Loucy (cell line): ENCODE data around the gene CYP3A5.

Experiments
- H2AFZ ChIP-seq: fragments of 200-600 bp; sonication (generic); 2 replicates; pipeline ENCODE4 v1.6.0; 2016; ENCODE audit warnings: antibody characterized with exemption, mild to moderate bottlenecking, low read length, moderate library complexity
- H3F3A ChIP-seq: fragments of 200-600 bp; 2 replicates; pipeline ENCODE4 v1.6.0; 2016; ENCODE audit warnings: antibody characterized with exemption, low read depth, mild to moderate bottlenecking
- H3K27me3 ChIP-seq: fragments of 200-600 bp; sonication (generic); 2 replicates; pipeline ENCODE4 v1.6.1; 2014; ENCODE audit warnings: low read length, mild to moderate bottlenecking; ENCODE audit not compliant: insufficient read depth, poor library complexity, severe bottlenecking
- H3K36me3 ChIP-seq: fragments of 200-600 bp; sonication (generic); 2 replicates; pipeline ENCODE4 v1.6.1; 2016; ENCODE audit warnings: low read length; ENCODE audit not compliant: insufficient read depth
- H3K4me1 ChIP-seq: fragments of 200-600 bp; sonication (generic); 2 replicates; pipeline ENCODE4 v1.5.1; 2014; ENCODE audit warnings: low read length, mild to moderate bottlenecking; ENCODE audit not compliant: insufficient read depth, poor library complexity, severe bottlenecking
- H3K4me2 ChIP-seq: fragments of 200-600 bp; sonication (generic); 2 replicates; pipeline ENCODE4 v1.6.0; 2014; ENCODE audit warnings: antibody characterized with exemption, low read length, low read depth, mild to moderate bottlenecking; ENCODE audit not compliant: poor library complexity, severe bottlenecking
- H3K4me3 ChIP-seq: fragments of 200-600 bp; sonication (generic); 2 replicates; pipeline ENCODE4 v1.5.1; 2014; ENCODE audit warnings: low read length, mild to moderate bottlenecking, mixed read lengths; ENCODE audit not compliant: poor library complexity, severe bottlenecking
- H3K79me2 ChIP-seq: fragments of 200-600 bp; sonication (generic); 2 replicates; pipeline ENCODE4 v1.6.1; 2014; ENCODE audit warnings: low read length; ENCODE audit not compliant: insufficient read depth
- H3K9ac ChIP-seq: fragments of 200-600 bp; sonication (generic); 2 replicates; pipeline ENCODE4 v1.6.0; 2014; ENCODE audit warnings: mild to moderate bottlenecking, low read depth, low read length, moderate library complexity; ENCODE audit not compliant: poor library complexity, severe bottlenecking
- H3K9me2 ChIP-seq: fragments of 200-600 bp; sonication (generic); replicated peaks from 2 replicates; pipeline ENCODE4 v1.6.1; 2016; ENCODE audit warnings: low read depth, low read length, mixed read lengths
- H3K9me3 ChIP-seq: fragments of 200-600 bp; sonication (generic); 2 replicates; pipeline ENCODE4 v1.6.1; 2014; ENCODE audit warnings: mild to moderate bottlenecking, antibody characterized with exemption, low read length, low read depth; ENCODE audit not compliant: insufficient read depth
- H4K20me1 ChIP-seq: fragments of 200-600 bp; sonication (generic); 2 replicates; pipeline ENCODE4 v1.6.0; 2014; ENCODE audit warnings: antibody characterized with exemption, low read length, mild to moderate bottlenecking; ENCODE audit not compliant: insufficient read depth, poor library complexity, severe bottlenecking
- CTCF ChIP-seq: fragments of 200-600 bp; sonication (generic); conservative IDR thresholded peaks from 2 replicates; pipeline ENCODE4 v1.5.1; 2014; ENCODE audit warnings: mild to moderate bottlenecking, antibody characterized with exemption, low read length
- EZH2phosphoT487 ChIP-seq: fragments of 200-600 bp; IDR thresholded peaks from 2 replicates; pipeline ENCODE4 v1.6.1; 2018; ENCODE audit warnings: antibody characterized with exemption, mild to moderate bottlenecking, moderate library complexity, borderline replicate concordance

CYP3A5 gene

GRCh38 chr7:99648843-99649242 is 31.0 kb downstream of the CYP3A5 start:
- no peak overlapping the region for H3K4me2 ChIP-seq
- no peak overlapping the region for H3K9ac ChIP-seq
- no peaks in the 10 kb centered on the region for H3K27me3 ChIP-seq
- H3K4me3 ChIP-seq: no peak overlapping the region
- no peak overlapping the region for H2AFZ ChIP-seq
- H3F3A ChIP-seq: no peaks in the 10 kb centered on the region
- H3K4me1 ChIP-seq: no peaks in the 10 kb centered on the region
- TF ChIP-seq CTCF: no peak
- TF ChIP-seq EZH2phosphoT487: no peak
- peaks cover 5% of the 10 kb centered on the region; the same call in 1 of the 2 replicates for H3K9me3 ChIP-seq
- H4K20me1 ChIP-seq: no peaks in the 10 kb centered on the region
- no peaks in the 10 kb centered on the region for H3K9me2 ChIP-seq
- H3K36me3 ChIP-seq: peaks cover 5% of the 10 kb centered on the region; the same call in 1 of the 2 replicates
- no peaks in the 10 kb centered on the region for H3K79me2 ChIP-seq

GRCh38 chr7:99645590-99645989 is 34.2 kb downstream of the CYP3A5 start:
- Histone ChIP-seq H2AFZ (no peak overlapping the region), H3K79me2 (no peaks in the 10 kb centered on the region), H3K9me3 (peaks cover 5% of the 10 kb centered on the region; the same call in 1 of the 2 replicates), H3K4me1 (no peaks in the 10 kb centered on the region), H3F3A (no peaks in the 10 kb centered on the region), H3K9ac (no peak overlapping the region), H3K36me3 (peaks cover 5% of the 10 kb centered on the region; the same call in 1 of the 2 replicates), H3K9me2 (no peaks in the 10 kb centered on the region), H4K20me1 (no peaks in the 10 kb centered on the region), H3K4me3 (no peak overlapping the region), H3K4me2 (no peak overlapping the region), H3K27me3 (no peaks in the 10 kb centered on the region)
- TF ChIP-seq EZH2phosphoT487 (no peak), CTCF (no peak)

GRCh38 chr7:99644431-99644830 is 35.4 kb downstream of the CYP3A5 start:
- Histone ChIP-seq H3K9ac (no peak overlapping the region), H2AFZ (no peak overlapping the region), H3K36me3 (peaks cover 5% of the 10 kb centered on the region; the same call in 1 of the 2 replicates), H3K4me1 (no peaks in the 10 kb centered on the region), H3K79me2 (no peaks in the 10 kb centered on the region), H3K27me3 (no peaks in the 10 kb centered on the region), H3K9me3 (peaks cover 5% of the 10 kb centered on the region; the same call in 1 of the 2 replicates), H3K9me2 (no peaks in the 10 kb centered on the region), H4K20me1 (no peaks in the 10 kb centered on the region), H3K4me3 (no peak overlapping the region), H3K4me2 (no peak overlapping the region), H3F3A (no peaks in the 10 kb centered on the region)
- TF ChIP-seq CTCF: no peak
- no peak for TF ChIP-seq EZH2phosphoT487
